Left lobe of liver (tissue), 2 donors: ENCODE data around the gene PARP3. TPM values are rescaled to one million over a fixed set of nuclear protein-coding genes. Genes with fewer than 3 reads are reported as not detected.
A peak's percentile ranks its signal among the peaks of the same experiment; 100 is the strongest.

Experiments used
- ATAC-seq: fragments of 200-7000 bp; cut with Tn5 transposase; one replicate; pipeline ENCODE4 v1.9.1; 2020; ENCODE audit warnings: mild to moderate bottlenecking, moderate library complexity
- DNase-seq: peaks from one replicate; pipeline ENCODE4 v3.0.0-alpha.2; 2020; ENCODE audit warnings: low spot score
- total RNA-seq: library from RNA; stranded (reverse); gene quantifications from one replicate; pipeline ENCODE4 v1.2.1, GENCODE V29; 2021
- donor health status: DM: no; HTN: no; CAD: no; lungs with moderate emphysema.
- donor health status: DM: no; HTN: yes; CAD: no.

Gene PARP3
- total RNA-seq, 1 donor from 2014 or later: 23.7 TPM

DNA sequence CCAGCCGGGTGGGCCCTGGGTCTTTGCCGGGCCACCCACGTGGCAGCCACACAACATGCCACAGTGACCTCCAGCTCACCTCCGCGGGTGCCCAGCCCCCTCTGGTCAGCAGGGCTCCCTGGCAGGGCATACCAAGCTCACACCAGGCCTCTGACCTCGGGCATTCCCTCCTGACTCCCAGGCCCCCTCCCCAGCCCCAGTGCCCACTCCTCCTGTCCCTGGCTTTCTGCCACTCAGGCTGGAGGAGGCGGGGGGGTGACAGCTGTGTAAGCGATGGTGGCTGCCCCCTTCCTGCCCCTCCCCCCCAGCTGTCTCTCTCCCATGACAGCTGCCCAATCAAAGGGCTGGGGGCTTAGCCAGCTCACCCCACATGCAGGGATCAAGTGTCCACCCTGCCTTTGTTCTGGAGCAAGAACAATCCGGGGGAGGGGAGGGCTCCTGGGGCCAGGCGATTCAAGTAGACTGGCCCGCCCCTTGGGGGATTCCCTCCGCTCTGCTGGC, 21.8 kb downstream of the PARP3 start:
- ATAC-seq: no peak

DNA sequence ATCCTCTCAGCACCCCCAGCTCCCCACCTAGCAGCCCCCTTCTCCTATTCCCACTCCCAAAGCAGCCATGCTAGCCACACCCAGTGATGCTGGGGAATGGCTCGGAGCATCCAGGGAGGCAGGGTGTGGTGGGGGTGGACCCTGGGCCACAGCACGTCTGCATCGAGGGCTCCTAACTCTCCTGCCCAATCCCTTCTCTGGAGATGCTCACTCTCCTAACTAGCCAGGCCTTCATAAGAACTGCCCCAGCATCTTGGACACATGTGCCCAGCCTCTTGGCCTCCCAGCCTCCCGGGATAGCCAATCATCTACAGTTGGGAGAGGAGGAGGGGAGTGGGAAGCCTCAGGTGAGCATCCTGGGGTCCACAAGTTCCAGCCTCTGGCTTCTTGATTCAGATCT, 22.4 kb downstream of the PARP3 start:
- DNase-seq: no peak
- ATAC-seq: no peak

More for the DNA sequence above, 21.8 kb downstream of the PARP3 start:
- no peak for DNase-seq

DNA sequence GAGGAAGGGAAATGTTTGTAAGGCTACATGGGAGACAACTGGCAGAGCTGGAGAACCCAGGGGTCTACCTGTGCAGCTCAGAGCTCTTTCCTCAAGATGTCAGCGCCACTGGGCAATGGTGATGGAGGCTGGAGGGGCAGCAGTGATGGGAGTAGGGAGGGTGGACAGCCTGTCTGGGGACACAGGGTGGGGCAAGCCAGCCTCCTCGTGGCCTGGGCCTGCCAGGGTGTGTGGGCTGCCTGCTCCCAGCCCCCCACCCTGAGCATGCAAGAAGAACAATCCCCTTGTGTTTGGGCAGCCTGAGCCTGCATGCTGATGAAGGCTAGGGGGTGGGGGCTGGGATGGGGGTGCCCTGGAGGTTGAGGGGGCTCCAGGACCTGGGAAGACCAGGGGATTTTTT, 23.9 kb downstream of the PARP3 start:
- DNase-seq (no peak), ATAC-seq (no peak)

DNA sequence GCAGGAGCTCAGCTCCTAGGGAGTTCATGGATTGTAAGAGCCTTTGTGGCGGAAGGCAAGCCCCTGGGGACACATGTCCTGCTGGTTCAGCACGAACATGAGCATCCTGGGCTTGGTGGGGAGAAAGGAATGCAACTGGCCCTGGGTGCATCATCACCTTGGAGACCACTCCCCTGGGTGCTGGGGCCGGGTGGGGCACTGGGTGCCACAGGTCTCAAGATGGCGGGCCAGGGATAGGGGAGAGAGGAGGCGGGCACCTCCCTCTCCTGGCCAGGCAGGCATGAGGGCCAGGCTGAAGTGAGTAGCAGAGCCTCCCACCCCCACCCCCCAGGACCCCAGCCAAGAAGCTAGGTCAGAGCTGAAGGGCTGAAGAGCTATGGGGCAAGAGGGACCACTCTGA, 24.3 kb downstream of the PARP3 start:
- ATAC-seq: no peak
- DNase-seq: no peak

DNA sequence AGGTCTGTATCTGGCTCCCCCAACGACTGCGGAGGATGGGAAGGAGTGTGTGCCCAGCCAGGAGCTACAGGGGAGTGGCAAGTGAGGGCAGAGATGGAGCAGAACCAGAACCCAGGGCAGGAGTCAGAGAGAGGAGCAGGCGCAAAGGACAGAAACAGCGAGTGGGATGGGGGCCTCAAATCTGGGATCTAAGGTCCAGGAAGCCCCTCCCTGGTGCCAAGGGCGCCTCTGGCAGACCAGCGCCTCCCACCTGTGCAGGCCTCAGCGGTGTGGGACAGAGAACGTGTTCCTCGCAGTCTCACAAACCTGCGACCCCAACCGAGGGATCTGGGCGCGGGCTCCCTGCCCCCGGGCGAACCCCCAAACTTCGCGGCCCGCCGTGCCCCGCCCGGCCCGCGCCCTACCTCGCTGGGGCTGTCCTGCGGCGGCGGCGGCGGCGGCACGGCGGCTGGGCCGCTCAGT, 24.8 kb downstream of the PARP3 start:
- no peak for ATAC-seq
- no peak for DNase-seq

DNA sequence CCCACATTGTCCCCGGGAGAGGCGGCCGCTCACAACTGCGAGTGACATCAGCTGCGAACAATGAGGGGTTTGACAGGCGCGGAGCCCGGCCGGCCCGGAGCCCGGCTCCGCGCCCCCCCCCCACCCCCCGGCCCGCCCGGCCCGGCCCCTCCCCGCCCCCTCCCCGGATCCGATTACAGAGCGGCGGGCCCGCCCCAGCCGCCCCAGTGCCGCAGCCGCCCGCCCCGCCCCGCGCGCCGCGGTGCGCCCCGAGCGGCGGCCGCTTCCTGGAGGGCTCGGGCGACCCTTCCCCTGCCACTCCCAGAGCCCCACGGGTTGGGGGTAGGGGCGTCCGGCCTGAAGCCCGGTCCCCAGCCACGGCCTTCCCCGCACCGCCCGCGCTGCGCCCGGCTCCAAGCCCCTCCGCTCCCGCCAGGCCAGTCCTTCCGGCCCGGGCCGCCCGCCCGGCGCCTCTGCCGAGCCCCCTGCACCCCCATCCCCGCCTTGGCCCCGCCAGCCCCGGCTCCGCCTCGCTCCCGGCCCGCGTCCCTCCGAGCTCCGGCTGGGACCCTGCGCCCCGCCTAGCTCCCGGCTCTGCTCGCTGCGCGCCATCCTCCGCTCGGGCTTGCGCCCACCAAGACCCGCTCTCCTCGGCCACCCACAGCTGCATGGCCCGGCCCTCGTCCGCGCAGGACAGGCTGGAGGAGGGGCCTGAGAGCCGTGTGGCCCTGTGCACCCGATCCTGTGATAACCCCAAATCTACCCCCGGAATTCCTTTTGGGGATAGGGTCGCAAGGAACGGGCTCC, 25.4 kb downstream of the PARP3 start, which contains the start of gene PCBP4:
Gene PCBP4, minus strand, starts transcription at position 71 of the 786 bp plus-strand sequence. CDS start 6,214 bp downstream, outside the sequence.
- peak; percentile 70 for ATAC-seq
- peak; percentile 66 for DNase-seq

DNA sequence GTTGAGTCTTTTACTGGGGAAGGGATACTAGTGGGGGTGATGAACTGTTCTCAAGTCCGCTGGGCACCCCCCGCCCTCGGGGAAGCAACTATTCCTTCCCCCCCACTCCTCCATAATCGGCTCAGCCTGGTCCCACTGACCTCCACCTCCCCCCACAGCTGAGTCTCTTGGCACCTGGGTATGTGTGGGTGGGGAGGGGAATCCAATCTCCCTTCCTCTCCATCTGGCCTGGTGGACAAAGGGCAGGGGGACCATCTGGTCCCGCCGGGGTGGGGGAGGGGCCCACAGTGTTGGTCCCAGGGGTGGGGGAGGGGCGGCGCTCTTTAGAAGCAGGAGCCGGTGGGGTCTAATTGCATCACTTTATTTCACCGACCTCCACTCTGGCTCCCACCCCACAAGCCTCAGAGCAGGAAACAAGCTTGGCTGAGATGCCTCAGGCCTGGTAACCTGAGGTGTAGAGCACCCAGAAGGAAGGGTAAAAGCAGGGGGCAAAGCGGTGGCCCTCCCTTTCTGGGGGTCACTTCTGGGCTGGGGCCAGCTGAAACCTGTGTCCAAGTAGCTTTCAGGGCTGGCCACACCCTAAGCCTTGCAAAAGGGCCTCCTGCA, 26.1 kb downstream of the PARP3 start:
- peak; percentile 33 for ATAC-seq
- no peak for DNase-seq

DNA sequence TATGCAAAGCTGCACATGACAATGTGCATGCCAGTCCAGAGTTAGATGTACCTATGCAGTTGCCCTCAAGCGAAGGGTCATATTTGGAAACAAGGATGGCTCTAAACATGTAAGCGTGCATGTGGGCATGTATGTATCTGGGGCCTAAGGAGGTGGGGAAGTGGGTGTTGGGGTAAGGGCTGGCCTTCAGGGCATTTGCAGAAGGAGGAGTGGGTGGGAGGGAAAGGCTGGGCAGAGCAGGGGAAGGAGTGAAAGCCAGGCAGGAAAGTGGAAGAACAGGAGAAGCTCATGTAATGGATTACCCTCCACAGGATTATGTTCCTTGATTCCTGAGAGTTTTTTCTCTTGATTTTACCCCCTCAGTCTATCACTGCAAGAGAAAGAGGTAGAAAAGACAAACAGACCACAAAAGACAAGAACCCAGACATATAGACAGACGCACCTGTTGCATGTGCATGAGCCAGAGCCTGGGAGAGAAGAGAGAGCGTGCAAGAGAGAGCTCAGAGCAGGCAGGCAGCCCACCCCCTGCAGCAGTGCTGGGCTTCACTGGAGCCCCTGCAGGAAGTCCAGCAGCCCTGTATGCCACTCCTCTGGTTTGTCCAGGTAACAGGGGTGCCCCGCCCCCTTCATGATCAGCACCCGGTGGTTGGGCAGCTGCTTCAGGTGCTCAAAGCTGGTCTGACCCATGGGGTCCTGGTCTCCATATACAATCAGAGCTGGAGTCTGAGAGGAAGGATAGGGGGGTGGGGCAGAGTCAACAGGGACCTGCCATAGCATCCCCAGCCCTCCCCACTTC, 26.9 kb downstream of the PARP3 start:
- no peak for ATAC-seq
- no peak for DNase-seq

DNA sequence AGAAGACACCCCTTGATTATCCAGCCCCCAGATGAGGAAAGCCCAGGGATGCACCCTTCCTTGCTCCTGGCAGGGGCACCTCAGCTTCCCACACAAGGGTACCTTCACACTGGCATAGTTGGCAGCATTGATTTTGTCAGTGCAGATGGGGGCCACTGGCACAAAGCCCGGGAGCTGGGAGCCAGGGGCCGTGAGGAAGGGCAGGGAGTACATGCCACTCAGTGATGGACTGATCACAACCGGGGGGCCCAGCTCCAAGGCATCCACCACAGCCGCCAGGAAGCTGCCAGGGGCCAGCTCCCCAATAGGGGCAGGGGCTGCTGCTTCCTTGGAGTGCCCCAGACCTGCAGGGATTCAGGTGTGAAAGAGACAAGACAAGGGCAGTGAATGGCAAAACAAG, 27.7 kb downstream of the PARP3 start:
- DNase-seq (no peak), ATAC-seq (no peak)

DNA sequence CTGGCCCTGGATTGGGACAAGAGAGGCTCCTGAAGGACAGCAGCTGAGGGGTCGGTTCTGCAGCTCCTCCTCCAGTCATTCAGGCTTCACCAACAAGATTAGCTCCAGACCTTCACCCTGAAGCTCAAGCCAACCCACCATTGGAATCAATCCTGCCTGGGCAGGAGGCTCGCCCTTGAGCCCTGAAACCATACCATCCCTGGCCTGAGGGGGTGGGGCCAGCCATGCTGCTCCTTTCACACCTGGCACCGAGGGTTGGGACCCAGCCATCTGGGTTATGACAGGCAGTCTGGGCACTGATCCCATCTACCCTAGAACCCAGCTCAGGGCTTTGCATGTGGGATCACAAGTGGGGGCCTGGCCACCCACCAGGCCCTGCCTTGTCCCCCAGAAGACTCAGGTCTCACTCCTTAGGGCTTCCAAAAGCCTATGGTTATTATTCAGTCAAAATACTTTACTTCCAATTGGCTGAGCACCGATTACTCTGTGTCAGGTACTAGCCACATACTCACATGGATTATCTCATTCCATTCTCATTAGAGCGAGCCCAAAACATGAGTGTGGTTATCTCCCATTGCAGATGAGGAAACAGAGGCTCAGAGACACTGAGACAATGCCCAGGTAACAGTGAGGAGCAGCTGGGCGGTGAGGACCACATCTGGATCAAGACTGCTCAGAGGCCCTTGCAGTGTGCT, 28.6 kb downstream of the PARP3 start:
- peak; percentile 34 for ATAC-seq
- peak; percentile 89 for DNase-seq

DNA sequence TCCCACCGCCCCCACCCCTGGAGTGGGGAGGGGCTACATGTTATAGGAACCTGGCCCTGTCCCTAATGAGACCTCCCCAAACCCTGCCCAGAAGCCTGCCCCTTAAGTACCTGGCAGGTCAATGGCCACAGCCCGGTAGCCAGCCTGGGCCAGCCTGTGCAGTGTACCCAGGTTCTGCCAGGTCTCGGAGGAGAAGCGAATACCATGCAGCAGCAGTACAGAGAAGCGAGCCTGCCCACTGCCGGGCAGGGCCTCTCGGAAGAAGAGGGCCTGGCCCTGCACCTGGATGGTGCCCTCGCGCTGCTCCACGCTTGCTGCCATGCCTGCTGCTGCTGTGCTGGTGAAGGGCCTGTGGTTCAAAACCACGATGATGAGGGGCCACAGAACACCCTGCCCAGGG, 29.2 kb downstream of the PARP3 start:
- ATAC-seq: no peak
- no peak for DNase-seq

DNA sequence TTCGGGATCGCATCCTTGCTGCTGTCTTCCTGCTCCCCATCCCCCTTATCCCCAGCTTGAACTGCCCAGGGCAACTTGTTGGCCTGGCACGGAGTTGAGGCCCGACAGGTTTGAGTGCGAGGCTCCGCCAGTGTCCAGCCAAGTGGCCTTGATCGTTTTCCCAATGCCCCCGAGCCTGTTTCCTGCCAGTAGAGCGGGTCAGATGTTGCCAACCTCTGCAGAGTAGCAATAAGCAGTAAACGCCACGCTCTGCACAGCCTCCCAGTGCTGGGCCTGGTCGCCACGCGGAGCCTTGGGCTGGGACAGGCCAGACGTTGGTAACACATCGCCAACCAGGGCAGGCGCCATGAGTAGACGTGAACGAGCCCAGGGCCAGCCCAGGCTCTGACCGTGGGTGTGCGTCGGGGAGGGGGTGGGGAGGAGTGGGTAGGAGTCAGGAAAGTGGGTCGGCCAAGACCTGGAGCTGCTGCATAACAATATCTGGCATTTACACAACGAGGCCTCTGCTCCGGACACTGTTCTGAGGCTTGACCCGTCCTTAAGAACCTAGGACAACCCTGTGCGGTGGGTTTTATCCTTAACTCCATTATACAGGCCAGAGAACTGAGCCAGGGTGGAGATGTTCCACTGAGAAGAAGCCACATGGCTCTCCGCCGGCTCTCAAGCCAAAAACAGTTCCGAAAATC, 32.3 kb downstream of the PARP3 start:
- peak; percentile 90 for DNase-seq
- peak; percentile 56 for ATAC-seq

DNA sequence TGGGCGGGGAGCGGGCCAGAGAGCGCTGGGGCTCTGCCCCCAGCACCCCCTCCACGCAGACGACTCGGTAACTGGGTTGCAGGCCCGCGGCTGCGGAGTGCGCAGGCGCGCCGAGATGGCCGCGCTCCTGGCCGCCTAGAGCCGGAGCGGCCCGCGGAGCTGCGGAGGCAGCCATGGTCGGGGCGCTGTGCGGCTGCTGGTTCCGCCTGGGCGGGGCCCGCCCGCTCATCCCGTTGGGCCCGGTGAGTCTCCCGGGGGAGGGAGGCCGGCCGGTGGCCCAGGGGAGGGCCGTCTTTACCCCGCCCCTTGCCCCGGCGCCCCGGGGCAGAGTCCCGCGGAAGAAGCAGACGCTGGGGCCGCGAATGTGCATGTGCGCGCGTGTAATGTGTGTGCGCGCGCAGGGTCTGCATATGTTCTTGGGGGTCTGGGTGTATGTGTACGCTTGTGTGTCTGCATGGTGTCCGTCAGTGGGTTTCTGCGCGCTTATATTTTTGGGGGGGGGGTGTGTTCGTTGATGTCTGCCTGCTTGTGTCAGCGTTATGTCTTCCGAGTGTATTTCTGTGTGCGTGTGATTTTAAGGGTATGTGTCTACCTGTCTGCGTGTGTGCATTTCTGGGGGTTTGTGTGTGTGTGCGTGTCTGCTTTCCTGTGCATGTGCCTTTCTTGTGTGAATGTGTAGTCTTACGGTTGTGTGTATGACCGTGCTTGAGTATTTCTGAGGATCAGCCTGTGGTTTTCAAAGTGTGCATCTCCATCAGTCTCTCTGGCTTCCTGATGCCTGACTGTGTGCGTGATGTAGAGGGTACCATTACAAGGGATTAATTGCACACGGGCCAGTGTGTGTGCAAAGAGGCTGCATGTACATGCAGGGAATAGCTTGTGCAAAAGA, 33.0 kb downstream of the PARP3 start, which contains the start of gene ABHD14A:
Gene ABHD14A, plus strand, starts transcription at position 102 of the 889 bp plus-strand sequence. Its CDS starts 72 bp downstream, at position 174.
- ATAC-seq (peak; percentile 77), DNase-seq (peak; percentile 93)

DNA sequence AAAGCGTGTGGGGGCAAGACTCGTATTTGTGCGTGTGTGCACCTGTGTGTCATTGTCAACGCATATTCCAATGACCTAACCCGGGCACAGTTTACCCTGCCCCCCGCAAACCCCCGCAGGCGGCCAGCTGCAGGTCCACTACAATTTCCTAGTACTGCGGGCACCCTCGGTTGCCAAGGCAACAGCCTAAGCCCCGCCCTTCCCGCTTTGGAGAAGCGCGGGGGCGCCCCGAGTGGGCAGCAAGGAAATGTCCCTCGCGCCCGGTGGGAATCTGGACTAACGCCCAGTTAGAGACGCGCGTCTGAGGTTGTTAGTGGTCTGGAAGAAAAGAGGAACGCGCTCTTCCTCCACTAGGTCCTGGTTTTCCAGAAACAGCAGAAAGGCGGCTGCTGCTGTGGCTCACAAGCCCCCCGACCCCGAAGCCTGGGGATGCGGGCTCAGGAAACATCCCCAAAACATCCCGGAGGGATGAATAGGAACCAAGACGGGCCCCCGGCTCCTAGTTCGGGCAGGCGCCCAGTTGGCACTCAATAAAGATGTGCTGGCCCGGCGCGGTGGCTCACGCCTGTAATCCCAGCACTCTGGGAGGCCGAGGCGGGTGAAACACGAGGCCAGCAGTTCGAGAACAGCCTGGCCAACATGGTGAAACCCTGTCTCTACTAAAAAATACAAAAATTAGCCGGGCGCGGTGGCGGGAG, 33.8 kb downstream of the PARP3 start:
- ATAC-seq: no peak
- peak; percentile 75 for DNase-seq

DNA sequence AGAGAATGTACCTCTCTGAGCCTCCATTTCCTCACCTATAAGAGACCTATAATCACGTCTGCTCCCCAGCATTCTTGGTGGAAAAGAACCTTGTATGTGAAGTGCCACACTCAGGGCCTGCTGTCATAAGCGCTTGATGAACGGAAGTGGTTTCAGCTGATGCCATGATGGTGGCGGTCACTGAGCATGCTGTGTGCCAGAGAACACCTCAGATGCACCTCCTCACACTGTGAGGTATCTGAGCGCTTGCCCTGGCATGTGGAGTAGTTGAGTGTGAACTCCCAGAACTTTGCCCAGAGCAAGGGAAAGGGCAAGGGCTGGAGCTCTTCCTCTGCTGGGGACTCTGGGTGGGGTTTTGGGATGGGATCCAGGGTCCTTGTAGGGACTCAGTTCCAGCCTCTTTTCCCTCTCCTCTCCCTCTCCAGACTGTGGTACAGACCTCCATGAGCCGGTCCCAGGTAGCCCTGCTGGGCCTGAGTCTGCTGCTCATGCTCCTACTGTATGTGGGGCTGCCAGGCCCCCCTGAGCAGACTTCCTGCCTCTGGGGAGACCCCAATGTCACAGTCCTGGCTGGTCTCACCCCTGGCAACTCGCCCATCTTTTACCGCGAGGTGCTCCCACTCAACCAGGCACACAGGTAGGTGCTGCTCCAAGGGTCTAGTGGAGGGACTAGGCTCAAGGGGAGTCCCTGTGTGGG, 35.4 kb downstream of the PARP3 start:
- DNase-seq (no peak), ATAC-seq (no peak)

DNA sequence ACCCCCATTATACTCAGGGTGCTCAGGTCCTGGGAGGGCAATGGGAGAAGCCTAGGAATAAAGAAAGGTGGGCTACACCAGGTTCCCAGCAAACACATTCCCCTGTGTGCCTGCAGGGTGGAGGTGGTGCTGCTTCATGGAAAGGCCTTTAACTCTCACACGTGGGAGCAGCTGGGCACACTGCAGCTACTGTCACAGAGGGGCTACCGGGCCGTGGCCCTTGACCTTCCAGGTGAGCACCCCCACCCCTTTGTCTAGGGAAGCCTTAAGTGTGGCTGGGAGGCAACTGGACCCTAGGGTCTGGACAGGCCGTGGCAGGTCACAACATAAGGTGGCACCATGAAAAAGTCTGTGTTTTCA, 36.0 kb downstream of the PARP3 start:
- ATAC-seq: no peak
- DNase-seq: no peak

DNA sequence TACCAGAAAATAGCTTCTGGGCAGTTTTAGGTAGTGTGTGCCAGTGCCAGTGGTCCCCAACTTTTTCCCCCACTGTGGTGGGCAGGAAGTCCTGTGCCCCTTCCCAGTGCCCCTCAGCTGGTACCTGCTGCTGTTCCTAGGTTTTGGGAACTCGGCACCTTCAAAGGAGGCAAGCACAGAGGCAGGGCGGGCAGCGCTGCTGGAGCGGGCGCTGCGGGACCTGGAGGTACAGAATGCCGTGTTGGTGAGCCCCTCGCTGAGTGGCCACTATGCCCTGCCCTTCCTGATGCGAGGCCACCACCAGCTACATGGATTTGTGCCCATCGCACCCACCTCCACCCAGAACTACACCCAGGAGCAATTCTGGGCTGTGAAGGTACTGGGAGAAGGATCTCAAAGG, 38.1 kb downstream of the PARP3 start:
- ATAC-seq: no peak
- no peak for DNase-seq

DNA sequence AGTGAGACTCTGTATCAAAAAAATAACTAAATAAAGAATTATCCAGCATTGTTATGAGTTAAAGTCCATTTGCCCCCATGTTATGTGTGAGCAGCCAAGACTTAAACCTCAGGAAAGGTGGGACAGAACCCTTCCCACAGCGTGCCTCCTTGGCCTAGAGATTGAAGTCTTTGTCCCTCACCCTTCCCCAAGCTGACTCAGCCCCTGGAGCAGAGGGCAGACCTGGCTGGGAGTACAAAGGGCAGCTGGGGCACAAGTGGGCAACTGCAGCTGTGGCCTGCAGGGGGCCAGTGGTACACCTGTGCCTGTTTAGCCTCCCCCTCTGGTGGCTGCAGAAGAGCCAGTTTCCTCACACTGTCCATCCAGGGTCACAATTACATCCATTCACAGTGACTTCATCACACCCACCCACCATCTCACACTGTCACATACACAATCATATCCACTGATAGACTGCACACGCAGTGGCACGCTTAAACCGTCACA, 40.2 kb downstream of the PARP3 start:
- peak; percentile 89 for DNase-seq
- ATAC-seq: peak; percentile 72
